Left renal cortex interstitium (tissue), 4 donors: Measurements from ENCODE around the gene GPBP1. TPM values are rescaled to one million over a fixed set of nuclear protein-coding genes. Genes with fewer than 3 reads are reported as not detected.

Experiments
- polyA plus RNA-seq, 4 donors: library from polyadenylated mRNA; unstranded; fragments of 120-200 nt; gene quantifications; one replicate each; pipeline ENCODE4 v1.2.1, GENCODE V29; 2013; ENCODE audit not compliant: insufficient read length in 4 of 4

The GPBP1 gene
- polyA plus RNA-seq, 4 donors = 123 to 175 (median 151) TPM

Other genes with a start within 250 kb of the GPBP1 start
- gene MIER3, start 221.9 kb upstream of the GPBP1 start, polyA plus RNA-seq = 10 to 100 TPM; 34.2 to 39.2 (median 34.8) TPM